IMR-90 (cell line): ENCODE measurements around the gene BBS5.
"Not testable (repeated sequence)": the region's sequence is repeated elsewhere in the genome, so short reads cannot be mapped to it uniquely, and the experiment has no call there.

Source experiments
- BHLHE40 ChIP-seq: fragments of 150-350 bp; IDR thresholded peaks from 2 replicates; pipeline ENCODE4 v1.6.1; 2016; ENCODE audit warnings: mild to moderate bottlenecking, low read depth, low read length
- CEBPB ChIP-seq: IDR thresholded peaks from 2 replicates; pipeline ENCODE4 v1.6.1; 2012; ENCODE audit warnings: low read depth, low read length, improper control_type of control experiment
- CTCF ChIP-seq: conservative IDR thresholded peaks from 2 replicates; pipeline ENCODE4 v1.5.1; 2012; ENCODE audit warnings: mild to moderate bottlenecking, low read depth, low read length, improper control_type of control experiment
- POLR2A ChIP-seq: IDR thresholded peaks from 2 replicates; pipeline ENCODE4 v1.6.1; 2012; ENCODE audit warnings: mild to moderate bottlenecking, low read depth, low read length
- USF2 ChIP-seq: fragments of 150-350 bp; IDR thresholded peaks from 2 replicates; pipeline ENCODE4 v1.6.1; 2017; ENCODE audit warnings: mild to moderate bottlenecking, antibody characterized with exemption, low read length, low read depth

GRCh38 chr2:169514758-169515157 lies 35.5 kb downstream of the BBS5 start:
- TF ChIP-seq CTCF, POLR2A, BHLHE40, USF2, CEBPB: not testable (repeated sequence)
